ENCODE results near the gene ENTPD8.
"Not testable (repeated sequence)": the region's sequence is repeated elsewhere in the genome, so short reads cannot be mapped to it uniquely, and the experiment has no call there.

- TF ChIP-seq SMC3 (IDR thresholded peaks at IDR 0.05; ENCODE audit: borderline replicate concordance, low read length); EZH2 (IDR thresholded peaks at IDR 0.05; ENCODE audit: borderline replicate concordance, control insufficient read depth, low read depth, low read length); CTCF (IDR thresholded peaks at IDR 0.05 in 2 of 3, conservative IDR thresholded peaks at IDR 0.05 in 1 of 3; ENCODE audit: control insufficient read depth in 2 of 3, extremely low read depth in 1 of 3, insufficient read depth in 1 of 3, low read depth in 3 of 3, low read length in 3 of 3); BRCA1 (IDR thresholded peaks at IDR 0.05; ENCODE audit: low read depth, low read length); POLR2A (IDR thresholded peaks at IDR 0.05; ENCODE audit: low read depth, low read length); POU2F2 (IDR thresholded peaks at IDR 0.05; ENCODE audit: borderline replicate concordance, low read depth, low read length); TCF7 (IDR thresholded peaks at IDR 0.05; ENCODE audit: borderline replicate concordance); HDAC2 (IDR thresholded peaks at IDR 0.05); EP300 (IDR thresholded peaks at IDR 0.05; ENCODE audit: borderline replicate concordance in 1 of 2, control insufficient read depth in 1 of 2, low read depth in 2 of 2, low read length in 2 of 2); RB1 (IDR thresholded peaks at IDR 0.05; ENCODE audit: borderline replicate concordance): not testable (repeated sequence)
- TF ChIP-seq, protein P1, sequence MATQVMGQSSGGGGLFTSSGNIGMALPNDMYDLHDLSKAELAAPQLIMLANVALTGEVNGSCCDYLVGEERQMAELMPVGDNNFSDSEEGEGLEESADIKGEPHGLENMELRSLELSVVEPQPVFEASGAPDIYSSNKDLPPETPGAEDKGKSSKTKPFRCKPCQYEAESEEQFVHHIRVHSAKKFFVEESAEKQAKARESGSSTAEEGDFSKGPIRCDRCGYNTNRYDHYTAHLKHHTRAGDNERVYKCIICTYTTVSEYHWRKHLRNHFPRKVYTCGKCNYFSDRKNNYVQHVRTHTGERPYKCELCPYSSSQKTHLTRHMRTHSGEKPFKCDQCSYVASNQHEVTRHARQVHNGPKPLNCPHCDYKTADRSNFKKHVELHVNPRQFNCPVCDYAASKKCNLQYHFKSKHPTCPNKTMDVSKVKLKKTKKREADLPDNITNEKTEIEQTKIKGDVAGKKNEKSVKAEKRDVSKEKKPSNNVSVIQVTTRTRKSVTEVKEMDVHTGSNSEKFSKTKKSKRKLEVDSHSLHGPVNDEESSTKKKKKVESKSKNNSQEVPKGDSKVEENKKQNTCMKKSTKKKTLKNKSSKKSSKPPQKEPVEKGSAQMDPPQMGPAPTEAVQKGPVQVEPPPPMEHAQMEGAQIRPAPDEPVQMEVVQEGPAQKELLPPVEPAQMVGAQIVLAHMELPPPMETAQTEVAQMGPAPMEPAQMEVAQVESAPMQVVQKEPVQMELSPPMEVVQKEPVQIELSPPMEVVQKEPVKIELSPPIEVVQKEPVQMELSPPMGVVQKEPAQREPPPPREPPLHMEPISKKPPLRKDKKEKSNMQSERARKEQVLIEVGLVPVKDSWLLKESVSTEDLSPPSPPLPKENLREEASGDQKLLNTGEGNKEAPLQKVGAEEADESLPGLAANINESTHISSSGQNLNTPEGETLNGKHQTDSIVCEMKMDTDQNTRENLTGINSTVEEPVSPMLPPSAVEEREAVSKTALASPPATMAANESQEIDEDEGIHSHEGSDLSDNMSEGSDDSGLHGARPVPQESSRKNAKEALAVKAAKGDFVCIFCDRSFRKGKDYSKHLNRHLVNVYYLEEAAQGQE (IDR thresholded peaks at IDR 0.05; ENCODE audit: low read depth, low read length): not testable (repeated sequence)
- TF ChIP-seq, protein P2, sequence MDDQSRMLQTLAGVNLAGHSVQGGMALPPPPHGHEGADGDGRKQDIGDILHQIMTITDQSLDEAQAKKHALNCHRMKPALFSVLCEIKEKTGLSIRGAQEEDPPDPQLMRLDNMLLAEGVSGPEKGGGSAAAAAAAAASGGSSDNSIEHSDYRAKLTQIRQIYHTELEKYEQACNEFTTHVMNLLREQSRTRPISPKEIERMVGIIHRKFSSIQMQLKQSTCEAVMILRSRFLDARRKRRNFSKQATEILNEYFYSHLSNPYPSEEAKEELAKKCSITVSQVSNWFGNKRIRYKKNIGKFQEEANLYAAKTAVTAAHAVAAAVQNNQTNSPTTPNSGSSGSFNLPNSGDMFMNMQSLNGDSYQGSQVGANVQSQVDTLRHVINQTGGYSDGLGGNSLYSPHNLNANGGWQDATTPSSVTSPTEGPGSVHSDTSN (IDR thresholded peaks at IDR 0.05; ENCODE audit: insufficient replicate concordance, low read depth, low read length): not testable (repeated sequence)
- TF ChIP-seq, protein P3, sequence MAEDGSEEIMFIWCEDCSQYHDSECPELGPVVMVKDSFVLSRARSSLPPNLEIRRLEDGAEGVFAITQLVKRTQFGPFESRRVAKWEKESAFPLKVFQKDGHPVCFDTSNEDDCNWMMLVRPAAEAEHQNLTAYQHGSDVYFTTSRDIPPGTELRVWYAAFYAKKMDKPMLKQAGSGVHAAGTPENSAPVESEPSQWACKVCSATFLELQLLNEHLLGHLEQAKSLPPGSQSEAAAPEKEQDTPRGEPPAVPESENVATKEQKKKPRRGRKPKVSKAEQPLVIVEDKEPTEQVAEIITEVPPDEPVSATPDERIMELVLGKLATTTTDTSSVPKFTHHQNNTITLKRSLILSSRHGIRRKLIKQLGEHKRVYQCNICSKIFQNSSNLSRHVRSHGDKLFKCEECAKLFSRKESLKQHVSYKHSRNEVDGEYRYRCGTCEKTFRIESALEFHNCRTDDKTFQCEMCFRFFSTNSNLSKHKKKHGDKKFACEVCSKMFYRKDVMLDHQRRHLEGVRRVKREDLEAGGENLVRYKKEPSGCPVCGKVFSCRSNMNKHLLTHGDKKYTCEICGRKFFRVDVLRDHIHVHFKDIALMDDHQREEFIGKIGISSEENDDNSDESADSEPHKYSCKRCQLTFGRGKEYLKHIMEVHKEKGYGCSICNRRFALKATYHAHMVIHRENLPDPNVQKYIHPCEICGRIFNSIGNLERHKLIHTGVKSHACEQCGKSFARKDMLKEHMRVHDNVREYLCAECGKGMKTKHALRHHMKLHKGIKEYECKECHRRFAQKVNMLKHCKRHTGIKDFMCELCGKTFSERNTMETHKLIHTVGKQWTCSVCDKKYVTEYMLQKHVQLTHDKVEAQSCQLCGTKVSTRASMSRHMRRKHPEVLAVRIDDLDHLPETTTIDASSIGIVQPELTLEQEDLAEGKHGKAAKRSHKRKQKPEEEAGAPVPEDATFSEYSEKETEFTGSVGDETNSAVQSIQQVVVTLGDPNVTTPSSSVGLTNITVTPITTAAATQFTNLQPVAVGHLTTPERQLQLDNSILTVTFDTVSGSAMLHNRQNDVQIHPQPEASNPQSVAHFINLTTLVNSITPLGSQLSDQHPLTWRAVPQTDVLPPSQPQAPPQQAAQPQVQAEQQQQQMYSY (CRISPR knock-in tag; IDR thresholded peaks at IDR 0.05): not testable (repeated sequence)
These were observed 9.5 kb upstream of the ENTPD8 start for GRCh38 chr9:137450539-137451222.
